ENCODE data around the gene ALDH3A1. TPM values are rescaled to one million over a fixed set of nuclear protein-coding genes. Genes with fewer than 3 reads are reported as not detected.

ALDH3A1 gene
- polyA plus RNA-seq (2013): 0.33 TPM

DNA sequence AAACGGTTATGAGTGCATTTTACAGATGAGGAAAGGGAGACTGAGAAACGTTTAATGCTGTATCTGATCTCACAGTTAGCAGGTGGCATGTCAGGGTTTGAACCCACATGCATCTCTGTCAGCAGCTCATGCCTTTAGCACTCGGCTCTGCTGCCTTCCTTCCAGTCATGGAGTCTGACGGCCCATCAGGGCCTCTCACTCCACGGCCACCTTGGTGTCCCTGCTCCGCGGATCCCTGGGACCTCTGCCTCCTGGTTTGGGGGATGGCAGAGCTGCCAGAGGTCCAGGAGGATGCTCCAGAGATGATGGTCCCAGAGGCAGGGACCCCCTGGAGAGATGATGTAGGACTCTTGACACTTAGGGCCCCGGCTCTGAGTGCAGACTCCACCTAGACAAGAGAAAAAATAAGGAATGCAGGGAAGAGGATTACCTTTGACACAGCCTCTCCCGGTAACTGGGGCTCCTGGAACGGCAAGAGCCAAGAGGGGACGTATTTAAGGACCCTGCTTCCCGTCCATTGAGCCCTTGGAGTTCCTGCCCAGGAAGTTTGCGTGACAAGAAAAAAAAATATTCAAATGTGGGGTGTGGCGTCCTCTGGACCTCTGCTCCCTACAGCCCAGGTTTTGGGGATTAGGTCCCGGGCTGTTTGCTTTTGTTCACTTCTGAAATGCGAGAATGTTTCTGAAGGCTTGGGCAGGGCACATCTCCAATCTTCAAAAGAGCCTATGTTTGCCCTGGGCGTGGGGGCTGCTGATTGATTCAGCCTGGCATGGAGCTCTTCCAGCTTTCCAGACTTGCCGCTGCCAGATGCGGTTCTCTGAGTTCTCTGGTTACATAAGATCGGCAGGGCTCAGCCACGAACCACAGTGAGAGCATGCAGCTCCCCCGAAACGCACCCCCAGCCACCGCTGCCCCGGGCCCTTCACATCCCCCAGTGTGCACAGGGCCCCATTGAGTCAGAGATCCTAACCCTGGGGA is at the start of gene ALDH3A1:
TSS of gene ALDH3A1 (minus strand) at position 470 of the 978 bp plus-strand sequence. CDS start 3,169 bp downstream, outside the sequence.
- H3K4me3 ChIP-seq (ENCODE audit: control insufficient read depth in 1 of 7, extremely low read depth in 1 of 7, insufficient read depth in 4 of 7, low read depth in 2 of 7, low read length in 6 of 7): no peak within 1 kb of the TSS
- H3K36me3 ChIP-seq (ENCODE audit: control insufficient read depth in 4 of 4, insufficient read depth in 4 of 4, low read length in 3 of 4): no peaks in the 10 kb centered on the region
- DNase-seq: no peak
- WGBS (ENCODE audit: insufficient coverage): 82% methylated on average over 24 of the region's 25 CpGs
- H3K27me3 ChIP-seq (replicated peaks in 2 of 5; ENCODE audit: control insufficient read depth in 4 of 5, insufficient read depth in 5 of 5, low read length in 4 of 5): peaks cover 0 to 2% (median 0%) of the 10 kb centered on the region in 5 experiments
- H3K27ac ChIP-seq (ENCODE audit: insufficient read depth in 1 of 2, low read depth in 1 of 2, low read length in 2 of 2, poor library complexity in 1 of 2, severe bottlenecking in 2 of 2): no peak within 1 kb of the TSS
- CTCF ChIA-PET: interaction anchor here (5.3 kb wide), 1 partner anchor 14 kb away, joined by 44 read pairs; no protein-coding TSS in a partner anchor
- POLR2A ChIA-PET: no interaction called here
- H3K4me1 ChIP-seq (ENCODE audit: control extremely low read depth in 1 of 4, control insufficient read depth in 4 of 4, insufficient read depth in 4 of 4, low read length in 3 of 4): peaks cover 0 to 16% (median 14%) of the 10 kb centered on the region in 4 experiments
- H3K9me3 ChIP-seq (ENCODE audit: control extremely low read depth in 1 of 5, control insufficient read depth in 4 of 5, insufficient read depth in 2 of 5, low read depth in 1 of 5, low read length in 4 of 5): no peaks in the 10 kb centered on the region

DNA sequence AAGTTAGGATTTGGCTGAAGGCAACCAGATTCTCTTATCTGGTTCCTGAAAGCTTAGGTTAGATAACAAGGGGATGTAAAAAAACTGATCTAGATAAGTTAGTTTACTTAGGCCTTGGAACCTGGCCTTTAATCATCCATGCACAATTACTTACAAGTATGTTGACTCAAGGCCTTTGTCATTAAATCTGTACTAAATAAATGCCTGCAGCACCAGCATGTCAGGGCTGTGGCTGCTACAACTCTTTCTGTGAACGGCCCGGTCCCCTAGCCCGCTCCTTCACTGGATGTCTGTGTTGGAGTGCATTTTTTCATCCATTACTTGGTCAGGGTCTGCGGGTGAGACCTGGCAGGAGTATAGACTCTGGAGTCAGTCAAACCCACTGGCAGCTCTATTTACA is 48.4 kb upstream of the ALDH3A1 start:
- Histone ChIP-seq H3K9me3 (ENCODE audit: control extremely low read depth in 1 of 5, control insufficient read depth in 4 of 5, insufficient read depth in 2 of 5, low read depth in 1 of 5, low read length in 4 of 5) (peaks cover 0 to 58% (median 31%) of the 10 kb centered on the region in 5 experiments), H3K4me1 (ENCODE audit: control extremely low read depth in 1 of 4, control insufficient read depth in 4 of 4, insufficient read depth in 4 of 4, low read length in 3 of 4) (no peaks in the 10 kb centered on the region), H3K27ac (ENCODE audit: insufficient read depth in 1 of 2, low read depth in 1 of 2, low read length in 2 of 2, poor library complexity in 1 of 2, severe bottlenecking in 2 of 2) (no peak overlapping the region), H3K27me3 (replicated peaks in 2 of 5; ENCODE audit: control insufficient read depth in 4 of 5, insufficient read depth in 5 of 5, low read length in 4 of 5) (no peaks in the 10 kb centered on the region), H3K4me3 (ENCODE audit: control insufficient read depth in 1 of 7, extremely low read depth in 1 of 7, insufficient read depth in 4 of 7, low read depth in 2 of 7, low read length in 6 of 7) (peak overlapping the region in 1 of 7 experiments; percentile 29), H3K36me3 (ENCODE audit: control insufficient read depth in 4 of 4, insufficient read depth in 4 of 4, low read length in 3 of 4) (peaks cover 50 to 89% (median 53%) of the 10 kb centered on the region in 4 experiments)
- DNase-seq: peak in 1 of 3 donors; percentile 6
- POLR2A ChIA-PET: no interaction called here
- WGBS (ENCODE audit: insufficient coverage): 96% methylated on average over 4 of the region's 4 CpGs
- CTCF ChIA-PET: no interaction called here

GRCh38 chr17:19791918-19792550 is 43.9 kb upstream of the ALDH3A1 start:
- POLR2A ChIA-PET: interaction anchor here (0.7 kb wide), 1 partner anchor 97 kb away, joined by 4 read pairs; no protein-coding TSS in a partner anchor
- CTCF ChIA-PET: interaction anchor here (1.4 to 1.6 kb wide), 2 partner anchors 26 to 279 kb away, joined by 3 to 4 read pairs; no protein-coding TSS in a partner anchor
- Histone ChIP-seq H3K4me1 (ENCODE audit: control extremely low read depth in 1 of 4, control insufficient read depth in 4 of 4, insufficient read depth in 4 of 4, low read length in 3 of 4) (no peaks in the 10 kb centered on the region), H3K9me3 (ENCODE audit: control extremely low read depth in 1 of 5, control insufficient read depth in 4 of 5, insufficient read depth in 2 of 5, low read depth in 1 of 5, low read length in 4 of 5) (peaks cover 0 to 42% (median 25%) of the 10 kb centered on the region in 5 experiments), H3K27ac (ENCODE audit: insufficient read depth in 1 of 2, low read depth in 1 of 2, low read length in 2 of 2, poor library complexity in 1 of 2, severe bottlenecking in 2 of 2) (no peak overlapping the region), H3K36me3 (ENCODE audit: control insufficient read depth in 4 of 4, insufficient read depth in 4 of 4, low read length in 3 of 4) (peaks cover 44 to 84% (median 48%) of the 10 kb centered on the region in 4 experiments), H3K27me3 (replicated peaks in 2 of 5; ENCODE audit: control insufficient read depth in 4 of 5, insufficient read depth in 5 of 5, low read length in 4 of 5) (no peaks in the 10 kb centered on the region), H3K4me3 (ENCODE audit: control insufficient read depth in 1 of 7, extremely low read depth in 1 of 7, insufficient read depth in 4 of 7, low read depth in 2 of 7, low read length in 6 of 7) (no peak overlapping the region)
- DNase-seq: no peak
- WGBS (ENCODE audit: insufficient coverage): 100% methylated on average over 1 of the region's 3 CpGs

GRCh38 chr17:19787733-19788357 is 39.7 kb upstream of the ALDH3A1 start:
- peaks cover 16 to 53% (median 21%) of the 10 kb centered on the region in 4 experiments for H3K36me3 ChIP-seq (ENCODE audit: control insufficient read depth in 4 of 4, insufficient read depth in 4 of 4, low read length in 3 of 4)
- 100% methylated on average over 6 of the region's 7 CpGs for WGBS (ENCODE audit: insufficient coverage)
- POLR2A ChIA-PET: interaction anchor here (0.6 kb wide), 1 partner anchor 78 kb away, joined by 3 read pairs; no protein-coding TSS in a partner anchor
- H3K4me1 ChIP-seq (ENCODE audit: control extremely low read depth in 1 of 4, control insufficient read depth in 4 of 4, insufficient read depth in 4 of 4, low read length in 3 of 4): no peaks in the 10 kb centered on the region
- no peaks in the 10 kb centered on the region for H3K27me3 ChIP-seq (replicated peaks in 2 of 5; ENCODE audit: control insufficient read depth in 4 of 5, insufficient read depth in 5 of 5, low read length in 4 of 5)
- no peak for DNase-seq
- CTCF ChIA-PET: no interaction called here
- no peak overlapping the region for H3K4me3 ChIP-seq (ENCODE audit: control insufficient read depth in 1 of 7, extremely low read depth in 1 of 7, insufficient read depth in 4 of 7, low read depth in 2 of 7, low read length in 6 of 7)
- peaks cover 0 to 3% (median 0%) of the 10 kb centered on the region in 5 experiments for H3K9me3 ChIP-seq (ENCODE audit: control extremely low read depth in 1 of 5, control insufficient read depth in 4 of 5, insufficient read depth in 2 of 5, low read depth in 1 of 5, low read length in 4 of 5)
- no peak overlapping the region for H3K27ac ChIP-seq (ENCODE audit: insufficient read depth in 1 of 2, low read depth in 1 of 2, low read length in 2 of 2, poor library complexity in 1 of 2, severe bottlenecking in 2 of 2)

DNA sequence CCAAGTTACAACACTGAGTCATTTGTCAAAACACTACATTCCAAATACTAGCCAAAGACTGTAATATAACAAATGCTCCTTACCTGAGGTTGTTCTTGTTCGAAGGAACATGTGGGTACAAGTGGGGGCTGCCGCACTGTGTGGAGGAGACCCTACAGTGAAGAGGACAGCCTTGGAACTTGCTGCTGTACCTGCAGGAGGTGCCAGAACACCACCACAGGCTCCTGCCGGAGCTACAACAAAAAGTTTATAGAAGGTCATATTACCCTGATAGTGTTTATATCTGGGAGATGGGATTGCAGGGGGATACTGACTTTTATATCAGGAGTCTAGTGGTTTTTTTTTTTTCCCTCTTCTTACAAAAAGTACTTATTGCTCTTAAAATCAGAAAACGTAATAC is 37.8 kb upstream of the ALDH3A1 start:
- H3K9me3 ChIP-seq (ENCODE audit: control extremely low read depth in 1 of 5, control insufficient read depth in 4 of 5, insufficient read depth in 2 of 5, low read depth in 1 of 5, low read length in 4 of 5): no peaks in the 10 kb centered on the region
- no peak overlapping the region for H3K4me3 ChIP-seq (ENCODE audit: control insufficient read depth in 1 of 7, extremely low read depth in 1 of 7, insufficient read depth in 4 of 7, low read depth in 2 of 7, low read length in 6 of 7)
- CTCF ChIA-PET: no interaction called here
- 84% methylated on average over 2 of the region's 4 CpGs for WGBS (ENCODE audit: insufficient coverage)
- peaks cover 9 to 53% (median 24%) of the 10 kb centered on the region in 4 experiments for H3K36me3 ChIP-seq (ENCODE audit: control insufficient read depth in 4 of 4, insufficient read depth in 4 of 4, low read length in 3 of 4)
- POLR2A ChIA-PET: no interaction called here
- H3K4me1 ChIP-seq (ENCODE audit: control extremely low read depth in 1 of 4, control insufficient read depth in 4 of 4, insufficient read depth in 4 of 4, low read length in 3 of 4): no peaks in the 10 kb centered on the region
- H3K27me3 ChIP-seq (replicated peaks in 2 of 5; ENCODE audit: control insufficient read depth in 4 of 5, insufficient read depth in 5 of 5, low read length in 4 of 5): no peaks in the 10 kb centered on the region
- DNase-seq: no peak
- no peak overlapping the region for H3K27ac ChIP-seq (ENCODE audit: insufficient read depth in 1 of 2, low read depth in 1 of 2, low read length in 2 of 2, poor library complexity in 1 of 2, severe bottlenecking in 2 of 2)

GRCh38 chr17:19781488-19782458 is 33.7 kb upstream of the ALDH3A1 start:
- no peaks in the 10 kb centered on the region for H3K9me3 ChIP-seq (ENCODE audit: control extremely low read depth in 1 of 5, control insufficient read depth in 4 of 5, insufficient read depth in 2 of 5, low read depth in 1 of 5, low read length in 4 of 5)
- no peaks in the 10 kb centered on the region for H3K27me3 ChIP-seq (replicated peaks in 2 of 5; ENCODE audit: control insufficient read depth in 4 of 5, insufficient read depth in 5 of 5, low read length in 4 of 5)
- peaks cover 4 to 50% (median 16%) of the 10 kb centered on the region in 4 experiments for H3K36me3 ChIP-seq (ENCODE audit: control insufficient read depth in 4 of 4, insufficient read depth in 4 of 4, low read length in 3 of 4)
- CTCF ChIA-PET: interaction anchor here (1.8 kb wide), 1 partner anchor 19 kb away, joined by 9 read pairs; no protein-coding TSS in a partner anchor
- no peak overlapping the region for H3K27ac ChIP-seq (ENCODE audit: insufficient read depth in 1 of 2, low read depth in 1 of 2, low read length in 2 of 2, poor library complexity in 1 of 2, severe bottlenecking in 2 of 2)
- WGBS (ENCODE audit: insufficient coverage): 96% methylated on average over 3 of the region's 9 CpGs
- H3K4me3 ChIP-seq (ENCODE audit: control insufficient read depth in 1 of 7, extremely low read depth in 1 of 7, insufficient read depth in 4 of 7, low read depth in 2 of 7, low read length in 6 of 7): no peak overlapping the region
- no peak for DNase-seq
- no peaks in the 10 kb centered on the region for H3K4me1 ChIP-seq (ENCODE audit: control extremely low read depth in 1 of 4, control insufficient read depth in 4 of 4, insufficient read depth in 4 of 4, low read length in 3 of 4)
- POLR2A ChIA-PET: no interaction called here
